HepG2 (cell line): ENCODE measurements around the gene RLN2. TPM values are rescaled to one million over a fixed set of nuclear protein-coding genes. Genes with fewer than 3 reads are reported as not detected.
"Not testable (repeated sequence)": the region's sequence is repeated elsewhere in the genome, so short reads cannot be mapped to it uniquely, and the experiment has no call there.

Experiments used
- ATAC-seq: fragments of 200-7000 bp; cut with Tn5 transposase; 3 replicates; pipeline ENCODE4 v1.9.1; 2020; ENCODE audit warnings: mild to moderate bottlenecking, moderate library complexity
- BruUV-seq: library from RNA; stranded (reverse); fragments of 400-500 nt; replicated peaks from 2 replicates; lab custom pipeline; 2021; lab: Mats Ljungman, UMichigan
- CTCF ChIA-PET: fragments of 300-600 bp; formaldehyde crosslinking; extraction: SDS; loops from one replicate; lab custom pipeline; 2021; ENCODE audit warnings: low total read pairs, inconsistent platforms, low intra/inter-chr PET ratio; lab: Yijun Ruan, JAX
- POLR2A ChIA-PET: fragments of 350-600 bp; sonication (Branson Sonifier 250); formaldehyde crosslinking; loops from one replicate; lab custom pipeline; 2020; ENCODE audit warnings: antibody characterized with exemption, inconsistent platforms; lab: Yijun Ruan, JAX
- DNase-seq: peaks from one replicate; pipeline ENCODE4 v3.0.0-alpha.2; 2015; ENCODE audit warnings: low spot score
- FAIRE-seq: peaks from 3 replicates; lab custom pipeline; 2011; peaks lifted over from hg19 to GRCh38; lab: Jason Lieb, UNC
- H2AFZ ChIP-seq: one replicate; pipeline ENCODE4 v1.6.1; 2011; ENCODE audit warnings: low read length, inconsistent platforms
- H3K27ac ChIP-seq: fragments of 300-600 bp; 3 replicates; pipeline ENCODE4 v1.8.0; 2011; ENCODE audit warnings: mixed run types, mild to moderate bottlenecking, mixed read lengths, low read length, inconsistent platforms; ENCODE audit not compliant: insufficient read depth; ENCODE audit errors: extremely low read length
- H3K27me3 ChIP-seq, 2 experiments: fragments of 200-600 bp in 1 of 2; 2 replicates in 1 of 2; 3 replicates in 1 of 2; pipeline versions ENCODE4 v1.6.0 to v1.8.0; 2011; ENCODE audit warnings: low read length in 2 of 2, mild to moderate bottlenecking in 2 of 2, moderate library complexity in 2 of 2, inconsistent platforms in 1 of 2; ENCODE audit not compliant: insufficient read depth in 2 of 2, control insufficient read depth in 1 of 2
- H3K36me3 ChIP-seq, 2 experiments: fragments of 200-600 bp in 1 of 2; replicated peaks in 1 of 2; 2 replicates in 1 of 2; 3 replicates in 1 of 2; pipeline versions ENCODE4 v1.5.1 to v1.8.0; 2011; ENCODE audit warnings: low read length in 2 of 2, inconsistent platforms in 1 of 2; ENCODE audit not compliant: insufficient read depth in 2 of 2, control insufficient read depth in 1 of 2
- H3K4me1 ChIP-seq: 2 replicates; pipeline ENCODE4 v1.5.1; 2012; ENCODE audit warnings: low read length, inconsistent platforms; ENCODE audit not compliant: insufficient read depth
- H3K4me2 ChIP-seq: 2 replicates; pipeline ENCODE4 v1.6.0; 2011; ENCODE audit warnings: low read depth, low read length, inconsistent platforms
- H3K4me3 ChIP-seq, 3 experiments: fragments of 200-600 bp in 1 of 3; sonication (generic), shearing (Covaris generic) in 1 of 3; replicated peaks in 1 of 3; 2 replicates each; pipeline ENCODE4 v1.5.1; 2011 to 2016; ENCODE audit warnings: low read length in 3 of 3, inconsistent platforms in 2 of 3, low read depth in 2 of 3, mild to moderate bottlenecking in 2 of 3, control low read depth in 1 of 3, mixed read lengths in 1 of 3; ENCODE audit not compliant: insufficient read depth in 1 of 3
- H3K79me2 ChIP-seq: one replicate; pipeline ENCODE4 v1.6.1; 2011; ENCODE audit warnings: low read length, inconsistent platforms; ENCODE audit not compliant: insufficient read depth
- H3K9ac ChIP-seq: 2 replicates; pipeline ENCODE4 v1.6.0; 2011; ENCODE audit warnings: mild to moderate bottlenecking, low read depth, low read length, inconsistent platforms; ENCODE audit not compliant: insufficient read depth
- H3K9me3 ChIP-seq: 2 replicates; pipeline ENCODE4 v1.5.1; 2012; ENCODE audit warnings: mild to moderate bottlenecking, low read length
- H4K20me1 ChIP-seq: 2 replicates; pipeline ENCODE4 v1.6.0; 2011; ENCODE audit warnings: inconsistent platforms, mild to moderate bottlenecking, low read length, moderate library complexity; ENCODE audit not compliant: insufficient read depth
- WGBS: methylation state at CpG from one replicate; pipeline ENCODE4 v1.1.6; 2017; ENCODE audit warnings: low lambda C conversion rate; 5-methylcytosine and 5-hydroxymethylcytosine counted together
- in situ Hi-C: cut with HindIII; loops from 2 replicates; pipeline ENCODE4 v1.10.0; 2017; ENCODE audit warnings: low pct_unique_long_range_greater_than_20kb; ENCODE audit not compliant: extremely low pct_ligation_motif_present
- intact Hi-C: fragments of 100-400 bp; cut with micrococcal nuclease; formaldehyde crosslinking; loops from one replicate; pipeline ENCODE4 v1.10.0; 2022; ENCODE audit not compliant: unreplicated experiment
- polyA plus RNA-seq, 8 experiments: library from polyadenylated mRNA; depleted of rRNA in 3 of 8; stranded (reverse) in 7 of 8; unstranded in 1 of 8; fragments of >200 nt; fragmentation: Illumina TruSeq in 4 of 8; extraction: Trizol in 4 of 8; gene quantifications; 2 replicates each; pipeline versions ENCODE4 v1.2.1 to v1.2.3, GENCODE V29; 2011 to 2016; ENCODE audit warnings: low read depth in 4 of 8, missing spikeins in 1 of 8, mixed read lengths in 1 of 8; ENCODE audit not compliant: insufficient read depth in 1 of 8
- total RNA-seq, 5 experiments: library from RNA; depleted of rRNA; stranded (reverse); fragments of >200 nt; fragmentation: Illumina TruSeq; extraction: Trizol; gene quantifications; 2 replicates each; pipeline ENCODE4 v1.2.3, GENCODE V29; 2016; ENCODE audit warnings: low read depth in 1 of 5
- TF ChIP-seq, protein P1 (sequence below): IDR thresholded peaks from 2 replicates; pipeline ENCODE4 v1.6.1; 2016; ENCODE audit warnings: missing genetic modification reagents, missing compliant biosample characterization
- TF ChIP-seq, protein P2 (sequence below): sonication (generic); formaldehyde crosslinking; IDR thresholded peaks from 2 replicates; pipeline ENCODE4 v1.4.0; 2020; ENCODE audit warnings: mild to moderate bottlenecking, missing genetic modification reagents, borderline replicate concordance

Gene RLN2
- total and polyA plus RNA-seq, 2 of the 13 experiments (the other 11 are each of a cell fraction or from before 2014, with no cell fraction given) = not detected

DNA sequence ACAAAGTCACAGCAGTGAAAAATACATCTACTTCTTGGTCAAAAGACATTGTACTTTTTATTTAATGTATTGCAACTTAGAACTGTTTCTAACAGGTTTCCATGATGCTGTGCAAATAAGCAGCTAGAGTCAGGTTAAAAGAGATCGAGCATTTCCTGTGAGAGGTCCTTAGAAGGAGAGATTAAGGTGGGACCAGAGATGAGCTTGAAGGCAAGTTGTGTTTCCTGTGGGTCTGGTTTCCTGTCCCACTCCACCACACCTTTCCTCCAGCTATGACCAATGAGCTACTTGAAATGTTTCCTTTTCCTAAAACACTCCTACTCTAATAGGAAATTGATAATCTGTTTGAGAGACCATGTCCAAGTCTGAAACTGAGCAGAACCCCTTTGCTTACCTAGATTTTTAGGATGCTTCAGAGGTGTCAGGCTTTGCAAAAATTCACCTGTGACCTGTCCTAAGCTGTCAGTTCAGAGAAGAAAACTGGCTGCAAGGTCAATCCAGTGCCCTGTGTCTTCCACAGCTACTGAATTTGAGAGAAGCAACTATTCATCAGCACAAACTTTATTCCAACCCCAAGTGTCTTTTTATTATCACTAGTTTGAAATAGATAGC is 48.2 kb upstream of the RLN2 start:
- Histone ChIP-seq H3K4me1 (no peaks in the 10 kb centered on the region), H3K4me3 (no peak overlapping the region), H3K27me3 (no peaks in the 10 kb centered on the region), H3K9me3 (no peaks in the 10 kb centered on the region), H3K36me3 (no peaks in the 10 kb centered on the region), H3K79me2 (no peaks in the 10 kb centered on the region), H2AFZ (no peak overlapping the region), H3K4me2 (no peak overlapping the region), H4K20me1 (no peaks in the 10 kb centered on the region), H3K27ac (no peak overlapping the region), H3K9ac (no peak overlapping the region)
- WGBS = 25% methylated on average over 1 of the region's 1 CpG
- no TSS peak for BruUV-seq
- TF ChIP-seq, protein P1, sequence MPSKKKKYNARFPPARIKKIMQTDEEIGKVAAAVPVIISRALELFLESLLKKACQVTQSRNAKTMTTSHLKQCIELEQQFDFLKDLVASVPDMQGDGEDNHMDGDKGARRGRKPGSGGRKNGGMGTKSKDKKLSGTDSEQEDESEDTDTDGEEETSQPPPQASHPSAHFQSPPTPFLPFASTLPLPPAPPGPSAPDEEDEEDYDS (CRISPR knock-in tag) = no peak
- TF ChIP-seq, protein P2, sequence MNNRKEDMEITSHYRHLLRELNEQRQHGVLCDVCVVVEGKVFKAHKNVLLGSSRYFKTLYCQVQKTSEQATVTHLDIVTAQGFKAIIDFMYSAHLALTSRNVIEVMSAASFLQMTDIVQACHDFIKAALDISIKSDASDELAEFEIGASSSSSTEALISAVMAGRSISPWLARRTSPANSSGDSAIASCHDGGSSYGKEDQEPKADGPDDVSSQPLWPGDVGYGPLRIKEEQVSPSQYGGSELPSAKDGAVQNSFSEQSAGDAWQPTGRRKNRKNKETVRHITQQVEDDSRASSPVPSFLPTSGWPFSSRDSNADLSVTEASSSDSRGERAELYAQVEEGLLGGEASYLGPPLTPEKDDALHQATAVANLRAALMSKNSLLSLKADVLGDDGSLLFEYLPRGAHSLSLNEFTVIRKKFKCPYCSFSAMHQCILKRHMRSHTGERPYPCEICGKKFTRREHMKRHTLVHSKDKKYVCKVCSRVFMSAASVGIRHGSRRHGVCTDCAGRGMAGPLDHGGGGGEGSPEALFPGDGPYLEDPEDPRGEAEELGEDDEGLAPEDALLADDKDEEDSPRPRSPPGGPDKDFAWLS (CRISPR knock-in tag) = no peak
- intact Hi-C loops (no loop called here), in situ Hi-C loops (no loop called here)
- CTCF ChIA-PET = no interaction called here
- no peak for DNase-seq
- POLR2A ChIA-PET = no interaction called here
- no peak for FAIRE-seq
- no peak for ATAC-seq

DNA sequence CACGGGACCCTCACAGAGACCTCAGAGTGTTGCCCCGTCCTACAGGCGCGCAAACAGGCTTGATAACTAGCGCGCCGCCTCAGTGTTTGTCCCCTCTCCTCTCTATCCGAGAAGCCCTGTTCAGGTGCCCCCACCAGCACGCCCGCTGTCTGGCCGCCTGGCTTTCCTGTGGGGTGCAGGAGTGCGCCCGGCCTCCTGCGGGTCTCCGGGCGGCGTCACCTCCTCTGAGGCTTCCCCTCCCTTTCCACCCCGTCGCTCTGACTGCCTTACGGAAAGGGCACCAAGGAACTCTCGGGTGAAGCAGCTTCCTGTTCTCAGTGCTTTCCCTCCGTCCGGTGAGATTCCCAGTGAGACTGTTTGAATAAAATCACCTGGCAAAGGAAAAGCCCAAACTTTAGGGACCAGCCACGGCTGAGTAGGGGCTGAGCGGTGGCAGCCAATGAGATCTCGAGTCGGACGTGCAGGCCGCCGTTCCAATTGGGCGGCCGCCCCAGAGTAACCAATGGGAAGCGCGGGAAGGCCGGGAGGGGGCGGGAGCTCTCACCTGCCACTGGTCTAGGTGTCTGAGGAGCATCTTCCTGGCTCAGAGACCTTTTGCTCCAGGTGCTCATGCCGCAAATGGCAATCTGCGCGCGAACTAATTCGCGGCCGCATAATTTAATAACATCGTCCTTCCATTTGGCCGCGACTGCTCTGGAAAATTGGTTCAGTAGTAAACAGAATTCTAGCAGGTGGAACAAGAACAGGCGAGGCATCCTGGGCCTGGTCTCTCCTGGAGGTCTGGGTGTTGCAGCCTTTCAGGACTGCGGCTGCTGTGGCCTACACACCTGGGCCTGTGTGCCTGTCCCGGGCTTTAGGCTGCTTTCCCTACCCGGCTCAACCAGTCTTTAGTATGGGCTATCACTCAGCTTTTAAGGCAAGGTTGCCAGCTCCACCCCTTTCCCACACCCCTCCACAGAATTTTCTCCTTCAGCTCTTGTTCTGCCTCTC is 34.8 kb upstream of the RLN2 start, which contains the start of gene RLN1:
Gene RLN1, minus strand, starts transcription at position 885 of the 990 bp plus-strand sequence. Its CDS starts 130 bp downstream, at position 755.
- CTCF ChIA-PET, H4K20me1 ChIP-seq, POLR2A ChIA-PET, H3K79me2 ChIP-seq, H3K4me3 ChIP-seq, H3K4me2 ChIP-seq, DNase-seq, BruUV-seq, H3K4me1 ChIP-seq, intact Hi-C loops, H3K9ac ChIP-seq, H3K27me3 ChIP-seq, H3K36me3 ChIP-seq, H3K9me3 ChIP-seq, H3K27ac ChIP-seq, H2AFZ ChIP-seq, in situ Hi-C loops: not testable (repeated sequence)
- FAIRE-seq = peak; percentile 64
- peak; percentile 100 for ATAC-seq
- WGBS = 46% methylated on average over 13 of the region's 50 CpGs
